Body of pancreas (tissue), 4 donors: ENCODE data around the gene ZNF318.

Source experiments
- POLR2A ChIP-seq, 3 donors: fragments of 450-650 bp; IDR thresholded peaks; one replicate each; pipeline ENCODE4 v1.6.1; 2016; ENCODE audit warnings: antibody characterized with exemption in 3 of 3, mild to moderate bottlenecking in 2 of 3
- TF ChIP-seq, protein P1 (sequence below), 7 experiments: fragments of 450-650 bp in 4 of 7; fragments of 200-600 bp in 3 of 7; sonication (generic) in 3 of 7; IDR thresholded peaks; one replicate each; pipeline ENCODE4 v1.5.1; 2016 to 2019; ENCODE audit warnings: antibody characterized with exemption in 7 of 7

DNA sequence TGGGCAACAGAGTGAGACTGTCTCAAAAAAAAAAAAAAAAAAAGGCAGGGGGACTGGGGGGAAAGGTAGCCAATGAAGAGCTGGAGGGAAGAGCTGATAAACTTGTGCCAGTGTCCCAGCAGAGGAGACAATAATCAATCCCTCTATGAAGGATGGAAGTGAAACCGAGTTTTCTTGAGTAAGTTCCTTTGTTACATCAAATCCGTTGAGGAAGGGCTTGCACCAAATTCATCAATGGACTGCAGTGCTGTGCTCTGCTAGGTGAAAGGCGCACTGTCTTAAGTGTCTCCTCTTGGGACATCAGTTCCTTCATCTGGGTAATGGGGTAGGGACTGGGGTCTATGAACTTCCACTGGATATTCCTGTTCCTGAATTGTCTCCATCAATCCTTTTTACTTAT lies 57.8 kb downstream of the ZNF318 start:
- TF ChIP-seq, protein P1, sequence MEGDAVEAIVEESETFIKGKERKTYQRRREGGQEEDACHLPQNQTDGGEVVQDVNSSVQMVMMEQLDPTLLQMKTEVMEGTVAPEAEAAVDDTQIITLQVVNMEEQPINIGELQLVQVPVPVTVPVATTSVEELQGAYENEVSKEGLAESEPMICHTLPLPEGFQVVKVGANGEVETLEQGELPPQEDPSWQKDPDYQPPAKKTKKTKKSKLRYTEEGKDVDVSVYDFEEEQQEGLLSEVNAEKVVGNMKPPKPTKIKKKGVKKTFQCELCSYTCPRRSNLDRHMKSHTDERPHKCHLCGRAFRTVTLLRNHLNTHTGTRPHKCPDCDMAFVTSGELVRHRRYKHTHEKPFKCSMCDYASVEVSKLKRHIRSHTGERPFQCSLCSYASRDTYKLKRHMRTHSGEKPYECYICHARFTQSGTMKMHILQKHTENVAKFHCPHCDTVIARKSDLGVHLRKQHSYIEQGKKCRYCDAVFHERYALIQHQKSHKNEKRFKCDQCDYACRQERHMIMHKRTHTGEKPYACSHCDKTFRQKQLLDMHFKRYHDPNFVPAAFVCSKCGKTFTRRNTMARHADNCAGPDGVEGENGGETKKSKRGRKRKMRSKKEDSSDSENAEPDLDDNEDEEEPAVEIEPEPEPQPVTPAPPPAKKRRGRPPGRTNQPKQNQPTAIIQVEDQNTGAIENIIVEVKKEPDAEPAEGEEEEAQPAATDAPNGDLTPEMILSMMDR (IDR thresholded peaks at IDR 0.05), result no peak
- TF ChIP-seq POLR2A (IDR thresholded peaks at IDR 0.05), result no peak
